ENCODE data around the gene RPUSD4. TPM values are rescaled to one million over a fixed set of nuclear protein-coding genes. Genes with fewer than 3 reads are reported as not detected.

RPUSD4 gene
- total RNA-seq, 1 donor from 2014 or later: 58.2 TPM

DNA sequence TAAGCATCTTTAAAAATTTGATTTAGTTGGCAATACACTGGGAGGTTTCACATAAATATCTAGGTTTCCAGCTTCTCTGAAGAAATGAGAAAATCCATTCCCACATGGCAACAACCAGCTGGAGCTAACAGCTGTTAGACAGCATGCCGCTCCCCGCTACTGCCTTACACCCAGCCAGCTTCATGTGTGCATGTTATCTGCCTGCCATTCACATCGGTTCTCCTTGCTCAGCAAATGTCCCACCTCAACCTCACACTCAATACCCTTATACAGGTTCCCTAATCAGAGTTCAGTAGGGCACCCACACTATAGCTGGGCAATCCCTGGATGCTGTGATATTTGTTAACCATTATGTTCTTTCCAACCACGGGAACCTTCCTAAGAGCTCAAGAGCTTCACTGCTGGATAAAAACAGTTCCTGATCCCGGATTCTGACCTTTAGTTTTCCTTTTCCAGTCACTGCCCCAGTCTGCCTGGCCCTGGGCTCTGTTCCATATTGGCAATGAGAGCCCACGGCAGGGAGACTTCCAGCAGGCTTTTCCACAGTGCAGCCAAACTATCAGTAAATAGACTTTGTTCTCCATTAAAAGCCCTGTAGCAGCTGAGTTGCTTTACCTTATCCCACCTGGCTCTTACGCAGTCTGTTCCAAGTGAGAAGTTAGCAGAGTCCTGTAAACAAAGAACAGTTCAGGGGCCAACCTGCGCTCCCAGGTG lies 8.6 kb downstream of the RPUSD4 start:
- POLR2A ChIA-PET: no interaction called here
- no peak for TF ChIP-seq CTCF (IDR thresholded peaks at IDR 0.05)
- Mint-ChIP-seq H3K27ac (no peak overlapping the region), H3K4me3 (no peak overlapping the region), H3K9me3 (peaks cover 4% of the 10 kb centered on the region), H3K4me1 (no peaks in the 10 kb centered on the region), H3K36me3 (ENCODE audit: low read depth) (peaks cover 88% of the 10 kb centered on the region), H3K27me3 (no peaks in the 10 kb centered on the region)
- no peak for DNase-seq
- intact Hi-C loops (cut with micrococcal nuclease): no loop called here
- no peak for ATAC-seq (ENCODE audit: low read depth)
- CTCF ChIA-PET: interaction anchor here (1.5 kb wide), 1 partner anchor 9 kb away, joined by 5 read pairs; no protein-coding TSS in a partner anchor

- DNase-seq (no peak), ATAC-seq (ENCODE audit: low read depth) (no peak)
- CTCF ChIA-PET: no interaction called here
- intact Hi-C loops (cut with micrococcal nuclease): loop anchor here (10.0 kb wide), 1 partner anchor 474 kb away; no protein-coding TSS in a partner anchor
- peaks cover 89% of the 10 kb centered on the region for H3K36me3 Mint-ChIP-seq (ENCODE audit: low read depth)
- POLR2A ChIA-PET: interaction anchor here (1.6 kb wide), 1 partner anchor 13 kb away, joined by 4 read pairs; the partner anchor contains the start of genes FAM118B and RPUSD4
- H3K4me3 Mint-ChIP-seq: no peak overlapping the region
- no peak for TF ChIP-seq CTCF (IDR thresholded peaks at IDR 0.05)
- no peaks in the 10 kb centered on the region for H3K4me1 Mint-ChIP-seq
- H3K27ac Mint-ChIP-seq: no peak overlapping the region
- H3K27me3 Mint-ChIP-seq: no peaks in the 10 kb centered on the region
- peaks cover 6% of the 10 kb centered on the region for H3K9me3 Mint-ChIP-seq
These were observed 12.8 kb downstream of the RPUSD4 start for GRCh38 chr11:126198648-126199047.

DNA sequence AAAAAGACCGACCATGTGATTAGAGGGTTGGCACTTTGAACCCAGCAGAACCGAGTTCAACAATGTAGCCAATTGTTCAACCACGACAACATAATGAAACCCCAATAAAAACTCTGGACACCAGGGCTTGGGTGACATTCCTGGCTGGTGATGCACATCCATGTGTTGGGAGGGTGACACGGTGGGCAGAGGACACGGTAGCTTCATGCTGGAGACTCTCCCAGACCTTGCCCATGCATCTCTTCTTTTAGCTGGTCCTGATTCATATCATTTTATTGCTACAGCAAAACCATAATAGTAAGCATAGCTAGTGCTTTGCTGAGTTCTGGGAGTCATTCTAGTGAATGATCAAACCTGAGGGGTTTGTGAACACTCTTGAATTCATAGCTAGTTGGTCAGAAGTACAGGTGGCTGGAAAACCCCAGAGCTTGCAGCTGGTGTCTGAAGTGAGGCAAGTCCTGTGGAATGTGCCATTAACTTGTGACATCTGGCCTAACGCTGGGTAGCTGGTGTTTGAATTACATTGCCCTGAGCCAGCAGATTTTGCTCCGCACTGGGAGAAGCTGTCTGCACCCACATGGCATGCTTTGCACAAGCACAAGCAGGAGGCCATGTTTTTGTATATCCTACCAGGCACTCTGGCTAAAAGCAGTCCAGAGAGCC lies 14.0 kb downstream of the RPUSD4 start:
- Mint-ChIP-seq H3K36me3 (ENCODE audit: low read depth) (peaks cover 87% of the 10 kb centered on the region), H3K4me1 (no peaks in the 10 kb centered on the region), H3K9me3 (peaks cover 6% of the 10 kb centered on the region), H3K27me3 (no peaks in the 10 kb centered on the region), H3K27ac (no peak overlapping the region), H3K4me3 (no peak overlapping the region)
- ATAC-seq (ENCODE audit: low read depth): no peak
- DNase-seq: no peak
- no peak for TF ChIP-seq CTCF (IDR thresholded peaks at IDR 0.05)
- intact Hi-C loops (cut with micrococcal nuclease): loop anchor here (10.0 kb wide), 1 partner anchor 473 kb away; no protein-coding TSS in a partner anchor
- ChIA-PET POLR2A (interaction anchor here (1.6 kb wide), 1 partner anchor 14 kb away, joined by 4 read pairs; the partner anchor contains the start of genes FAM118B and RPUSD4), CTCF (no interaction called here)

DNA sequence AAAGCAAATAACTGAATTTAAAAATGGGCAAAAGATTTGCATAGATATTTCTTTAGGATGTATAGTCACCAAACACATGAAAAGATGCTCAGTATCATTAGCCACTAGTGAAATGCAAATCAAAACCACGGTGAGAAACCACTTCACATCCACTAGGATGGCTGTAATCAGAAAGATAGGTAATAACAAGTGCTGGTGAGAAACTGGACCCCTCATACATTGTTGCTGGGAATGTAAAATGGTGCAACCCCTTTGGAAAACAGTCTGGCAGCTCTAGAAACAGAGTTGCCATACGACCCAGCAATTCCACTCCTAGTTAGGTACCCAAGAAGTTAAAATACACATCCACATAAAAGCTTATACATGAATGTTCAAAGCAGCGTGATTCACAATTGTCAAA lies 16.3 kb downstream of the RPUSD4 start:
- intact Hi-C loops (cut with micrococcal nuclease): loop anchor here (10.0 kb wide), 1 partner anchor 470 kb away; no protein-coding TSS in a partner anchor
- ChIA-PET CTCF (no interaction called here), POLR2A (no interaction called here)
- H3K9me3 Mint-ChIP-seq: peaks cover 6% of the 10 kb centered on the region
- ATAC-seq (ENCODE audit: low read depth): no peak
- DNase-seq: no peak
- no peak for TF ChIP-seq CTCF (IDR thresholded peaks at IDR 0.05)
- no peak overlapping the region for H3K4me3 Mint-ChIP-seq
- no peak overlapping the region for H3K27ac Mint-ChIP-seq
- H3K36me3 Mint-ChIP-seq (ENCODE audit: low read depth): peaks cover 85% of the 10 kb centered on the region
- no peaks in the 10 kb centered on the region for H3K4me1 Mint-ChIP-seq
- no peaks in the 10 kb centered on the region for H3K27me3 Mint-ChIP-seq

- ATAC-seq (ENCODE audit: low read depth) (peak; percentile 21), DNase-seq (no peak)
- ChIA-PET CTCF (interaction anchor here (0.7 to 1.5 kb wide), 8 partner anchors 9 to 569 kb away, joined by 3 to 7 read pairs (median 3); partner anchors contain the start of gene CHEK1), POLR2A (no interaction called here)
- Mint-ChIP-seq H3K27me3 (no peaks in the 10 kb centered on the region), H3K9me3 (peaks cover 6% of the 10 kb centered on the region), H3K27ac (no peak overlapping the region), H3K4me1 (peaks cover 3% of the 10 kb centered on the region), H3K36me3 (ENCODE audit: low read depth) (peaks cover 78% of the 10 kb centered on the region), H3K4me3 (no peak overlapping the region)
- no peak for TF ChIP-seq CTCF (IDR thresholded peaks at IDR 0.05)
- intact Hi-C loops (cut with micrococcal nuclease): loop anchor here (1.0 to 10.0 kb wide), 3 partner anchors 252 to 469 kb away; no protein-coding TSS in a partner anchor
These were observed 17.3 kb downstream of the RPUSD4 start for GRCh38 chr11:126194121-126194543.

All from activated B cell treated with CpG ODN at 0.5 μM for 24 hours (primary cell).